Astrocyte (in vitro differentiated cells and primary cell): ENCODE results near the gene CHCHD3. TPM values are rescaled to one million over a fixed set of nuclear protein-coding genes. Genes with fewer than 3 reads are reported as not detected.

Experiments
- DNase-seq: peaks from one replicate; pipeline ENCODE4 v3.0.0-alpha.2; 2010; ENCODE audit warnings: low read depth
- FAIRE-seq: peaks from 2 replicates; lab custom pipeline; 2011; peaks lifted over from hg19 to GRCh38; lab: Jason Lieb, UNC
- H2AFZ ChIP-seq: 2 replicates; pipeline ENCODE4 v1.6.0; 2012; ENCODE audit warnings: low read depth, low read length, inconsistent platforms
- H3K27ac ChIP-seq: 2 replicates; pipeline ENCODE4 v1.5.1; 2011; ENCODE audit warnings: low read depth, low read length, inconsistent platforms
- H3K27me3 ChIP-seq: 2 replicates; pipeline ENCODE4 v1.6.0; 2011; ENCODE audit warnings: low read length, inconsistent platforms; ENCODE audit not compliant: insufficient read depth
- H3K36me3 ChIP-seq: 2 replicates; pipeline ENCODE4 v1.5.1; 2011; ENCODE audit warnings: low read length, inconsistent platforms; ENCODE audit not compliant: insufficient read depth
- H3K4me1 ChIP-seq: 2 replicates; pipeline ENCODE4 v1.5.1; 2011; ENCODE audit warnings: low read length, inconsistent platforms; ENCODE audit not compliant: insufficient read depth
- H3K4me2 ChIP-seq: 2 replicates; pipeline ENCODE4 v1.6.0; 2012; ENCODE audit warnings: low read length, inconsistent platforms
- H3K4me3 ChIP-seq: 2 replicates; pipeline ENCODE4 v1.5.1; 2011; ENCODE audit warnings: low read depth, mild to moderate bottlenecking, low read length, inconsistent platforms; ENCODE audit not compliant: insufficient read depth
- H3K79me2 ChIP-seq: 2 replicates; pipeline ENCODE4 v1.6.0; 2012; ENCODE audit warnings: mild to moderate bottlenecking, low read length, inconsistent platforms; ENCODE audit not compliant: insufficient read depth
- H3K9ac ChIP-seq: 2 replicates; pipeline ENCODE4 v1.6.0; 2012; ENCODE audit warnings: mild to moderate bottlenecking, low read length, inconsistent platforms
- H3K9me3 ChIP-seq: 2 replicates; pipeline ENCODE4 v1.5.1; 2012; ENCODE audit warnings: low read depth, mild to moderate bottlenecking, low read length, inconsistent platforms; ENCODE audit not compliant: insufficient read depth
- H4K20me1 ChIP-seq: 2 replicates; pipeline ENCODE4 v1.6.0; 2012; ENCODE audit warnings: low read length, inconsistent platforms; ENCODE audit not compliant: insufficient read depth
- H3K27ac Mint-ChIP-seq: one replicate; pipeline ENCODE4 v1.8.0; 2021; ENCODE audit warnings: mild to moderate bottlenecking, mixed read lengths; ENCODE audit not compliant: unreplicated experiment
- H3K27me3 Mint-ChIP-seq: one replicate; pipeline ENCODE4 v1.8.0; 2021; ENCODE audit warnings: low read depth, mixed read lengths; ENCODE audit not compliant: unreplicated experiment
- H3K36me3 Mint-ChIP-seq: one replicate; pipeline ENCODE4 v1.8.0; 2021; ENCODE audit warnings: low read depth, mixed read lengths; ENCODE audit not compliant: unreplicated experiment
- H3K4me1 Mint-ChIP-seq: one replicate; pipeline ENCODE4 v1.8.0; 2021; ENCODE audit warnings: low read depth, mixed read lengths; ENCODE audit not compliant: unreplicated experiment
- H3K4me3 Mint-ChIP-seq: one replicate; pipeline ENCODE4 v1.8.0; 2021; ENCODE audit warnings: mild to moderate bottlenecking, moderate library complexity, mixed read lengths; ENCODE audit not compliant: unreplicated experiment
- H3K9me3 Mint-ChIP-seq: one replicate; pipeline ENCODE4 v1.8.0; 2021; ENCODE audit warnings: mild to moderate bottlenecking, mixed read lengths; ENCODE audit not compliant: unreplicated experiment
- CTCF ChIP-seq: IDR thresholded peaks from 2 replicates; pipeline ENCODE4 v1.5.1; 2011; ENCODE audit warnings: low read depth, mild to moderate bottlenecking, inconsistent platforms, low read length, moderate library complexity; ENCODE audit not compliant: insufficient read depth
- EZH2 ChIP-seq: IDR thresholded peaks from 2 replicates; pipeline ENCODE4 v1.6.1; 2012; ENCODE audit warnings: mild to moderate bottlenecking, low read length, inconsistent platforms; ENCODE audit not compliant: insufficient read depth
- total RNA-seq: library from RNA; stranded (reverse); gene quantifications from 2 replicates; pipeline ENCODE4 v1.2.1, GENCODE V29; 2021

Gene CHCHD3
- total RNA-seq, 1 donor from 2014 or later = 63.1 TPM

GRCh38 chr7:132838313-132838712, 243.6 kb downstream of the CHCHD3 start:
- H3K4me3 Mint-ChIP-seq = no peak overlapping the region
- H3K4me1 Mint-ChIP-seq = peaks cover 9% of the 10 kb centered on the region
- peaks cover 2% of the 10 kb centered on the region for H3K9me3 Mint-ChIP-seq
- Histone ChIP-seq H3K9ac (no peak overlapping the region), H3K9me3 (no peaks in the 10 kb centered on the region), H3K27me3 (no peaks in the 10 kb centered on the region), H3K4me1 (no peaks in the 10 kb centered on the region), H3K79me2 (no peaks in the 10 kb centered on the region), H3K4me3 (no peak overlapping the region), H4K20me1 (no peaks in the 10 kb centered on the region), H2AFZ (no peak overlapping the region), H3K27ac (no peak overlapping the region), H3K4me2 (no peak overlapping the region), H3K36me3 (no peaks in the 10 kb centered on the region)
- FAIRE-seq = peak; percentile 17
- H3K27me3 Mint-ChIP-seq = no peaks in the 10 kb centered on the region
- peaks cover 11% of the 10 kb centered on the region for H3K36me3 Mint-ChIP-seq
- TF ChIP-seq CTCF = no peak
- TF ChIP-seq EZH2 = no peak
- DNase-seq = no peak
- H3K27ac Mint-ChIP-seq = no peak overlapping the region

GRCh38 chr7:132837529-132837928, 244.4 kb downstream of the CHCHD3 start:
- Histone ChIP-seq H3K9me3 (no peaks in the 10 kb centered on the region), H3K4me3 (no peak overlapping the region), H3K9ac (no peak overlapping the region), H3K27ac (no peak overlapping the region), H3K36me3 (no peaks in the 10 kb centered on the region), H3K4me1 (no peaks in the 10 kb centered on the region), H2AFZ (no peak overlapping the region), H4K20me1 (no peaks in the 10 kb centered on the region), H3K4me2 (no peak overlapping the region), H3K27me3 (no peaks in the 10 kb centered on the region), H3K79me2 (no peaks in the 10 kb centered on the region)
- Mint-ChIP-seq H3K9me3 (peaks cover 2% of the 10 kb centered on the region), H3K4me3 (no peak overlapping the region), H3K36me3 (peaks cover 8% of the 10 kb centered on the region), H3K4me1 (peaks cover 9% of the 10 kb centered on the region), H3K27ac (no peak overlapping the region), H3K27me3 (no peaks in the 10 kb centered on the region)
- TF ChIP-seq EZH2 = no peak
- no peak for TF ChIP-seq CTCF
- no peak for FAIRE-seq
- no peak for DNase-seq

GRCh38 chr7:132836746-132837145, 245.1 kb downstream of the CHCHD3 start:
- no peaks in the 10 kb centered on the region for H3K9me3 ChIP-seq
- no peaks in the 10 kb centered on the region for H3K4me1 ChIP-seq
- H3K4me3 Mint-ChIP-seq = no peak overlapping the region
- H3K9ac ChIP-seq = no peak overlapping the region
- H3K4me3 ChIP-seq = no peak overlapping the region
- TF ChIP-seq CTCF = no peak
- TF ChIP-seq EZH2 = no peak
- H2AFZ ChIP-seq = no peak overlapping the region
- no peaks in the 10 kb centered on the region for H3K27me3 Mint-ChIP-seq
- no peaks in the 10 kb centered on the region for H3K27me3 ChIP-seq
- H3K36me3 ChIP-seq = no peaks in the 10 kb centered on the region
- H3K4me2 ChIP-seq = no peak overlapping the region
- H3K36me3 Mint-ChIP-seq = peaks cover 8% of the 10 kb centered on the region
- peaks cover 9% of the 10 kb centered on the region for H3K4me1 Mint-ChIP-seq
- H3K9me3 Mint-ChIP-seq = peaks cover 2% of the 10 kb centered on the region
- peak; percentile 39 for FAIRE-seq
- no peaks in the 10 kb centered on the region for H3K79me2 ChIP-seq
- DNase-seq = peak; percentile 56
- H3K27ac Mint-ChIP-seq = peak overlapping the region; percentile 1
- H3K27ac ChIP-seq = no peak overlapping the region
- H4K20me1 ChIP-seq = no peaks in the 10 kb centered on the region
